ENCODE results near the gene AAK1. TPM values are rescaled to one million over a fixed set of nuclear protein-coding genes. Genes with fewer than 3 reads are reported as not detected.
A peak's percentile ranks its signal among the peaks of the same experiment; 100 is the strongest.

AAK1 gene
- total RNA-seq, 3 donors from 2014 or later = 37.9 to 54.0 (median 44.9) TPM

DNA sequence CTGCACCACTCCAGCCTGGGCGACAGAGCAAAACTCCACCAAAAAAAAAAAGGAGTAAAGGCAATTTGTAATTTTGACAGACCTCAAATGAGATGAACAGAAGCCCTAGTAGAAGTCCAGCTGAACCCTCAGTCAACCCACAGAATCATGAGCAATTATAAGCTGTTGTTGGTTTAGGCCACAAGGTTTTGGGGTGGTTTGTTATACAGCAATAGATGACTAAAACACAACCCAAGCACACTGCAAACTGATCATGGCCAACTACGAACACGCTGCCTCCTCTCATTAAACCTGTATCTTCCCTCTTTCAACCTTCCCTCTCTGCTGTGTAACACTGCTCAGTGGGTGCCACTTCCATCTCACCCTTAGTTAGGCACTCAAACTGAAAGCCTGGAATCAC, 22.1 kb downstream of the AAK1 start:
- intact Hi-C loops (cut with DNase I; ENCODE audit: low total_unique reads) = no loop called here
- H3K4me3 ChIP-seq = no peak overlapping the region
- TF ChIP-seq POLR2AphosphoS5 (IDR thresholded peaks at IDR 0.05) (no peak), POLR2A (IDR thresholded peaks at IDR 0.05) (no peak)
- TF ChIP-seq, protein P1, sequence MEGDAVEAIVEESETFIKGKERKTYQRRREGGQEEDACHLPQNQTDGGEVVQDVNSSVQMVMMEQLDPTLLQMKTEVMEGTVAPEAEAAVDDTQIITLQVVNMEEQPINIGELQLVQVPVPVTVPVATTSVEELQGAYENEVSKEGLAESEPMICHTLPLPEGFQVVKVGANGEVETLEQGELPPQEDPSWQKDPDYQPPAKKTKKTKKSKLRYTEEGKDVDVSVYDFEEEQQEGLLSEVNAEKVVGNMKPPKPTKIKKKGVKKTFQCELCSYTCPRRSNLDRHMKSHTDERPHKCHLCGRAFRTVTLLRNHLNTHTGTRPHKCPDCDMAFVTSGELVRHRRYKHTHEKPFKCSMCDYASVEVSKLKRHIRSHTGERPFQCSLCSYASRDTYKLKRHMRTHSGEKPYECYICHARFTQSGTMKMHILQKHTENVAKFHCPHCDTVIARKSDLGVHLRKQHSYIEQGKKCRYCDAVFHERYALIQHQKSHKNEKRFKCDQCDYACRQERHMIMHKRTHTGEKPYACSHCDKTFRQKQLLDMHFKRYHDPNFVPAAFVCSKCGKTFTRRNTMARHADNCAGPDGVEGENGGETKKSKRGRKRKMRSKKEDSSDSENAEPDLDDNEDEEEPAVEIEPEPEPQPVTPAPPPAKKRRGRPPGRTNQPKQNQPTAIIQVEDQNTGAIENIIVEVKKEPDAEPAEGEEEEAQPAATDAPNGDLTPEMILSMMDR (IDR thresholded peaks at IDR 0.05) = no peak
- H3K4me1 ChIP-seq = peaks cover 0 to 6% of the 10 kb centered on the region in 2 donors
- no peak overlapping the region for H3K27ac ChIP-seq
- no peaks in the 10 kb centered on the region for H3K36me3 ChIP-seq
- no peaks in the 10 kb centered on the region for H3K9me3 ChIP-seq
- DNase-seq (ENCODE audit: low spot score in 2 of 2) = no peak
- H3K27me3 ChIP-seq = no peaks in the 10 kb centered on the region

DNA sequence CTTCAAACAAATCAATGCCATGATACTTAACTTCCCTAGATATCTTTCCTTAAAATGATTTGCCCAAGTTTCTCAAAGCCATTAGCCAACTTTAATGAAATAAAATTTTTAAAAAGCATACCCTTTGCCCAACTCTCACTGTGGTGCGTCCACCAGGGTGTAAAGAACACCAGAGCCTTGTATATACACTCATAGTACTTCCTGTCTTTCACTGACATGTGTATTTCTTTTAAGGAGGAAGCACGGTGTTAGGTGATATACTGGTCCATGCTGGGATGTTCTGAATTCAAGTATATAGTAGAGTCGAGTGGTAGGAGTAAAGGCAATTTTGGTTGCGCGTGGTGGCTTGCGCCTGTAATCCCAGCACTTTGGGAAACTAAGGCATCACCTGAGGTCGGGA, 22.7 kb downstream of the AAK1 start:
- Histone ChIP-seq H3K27me3 (no peaks in the 10 kb centered on the region), H3K4me1 (peaks cover 0 to 6% of the 10 kb centered on the region in 2 donors), H3K27ac (no peak overlapping the region), H3K9me3 (no peaks in the 10 kb centered on the region), H3K4me3 (no peak overlapping the region), H3K36me3 (no peaks in the 10 kb centered on the region)
- intact Hi-C loops (cut with DNase I; ENCODE audit: low total_unique reads) = no loop called here
- DNase-seq (ENCODE audit: low spot score in 2 of 2) = no peak
- TF ChIP-seq POLR2A (IDR thresholded peaks at IDR 0.05) (no peak), POLR2AphosphoS5 (IDR thresholded peaks at IDR 0.05) (no peak)
- TF ChIP-seq, protein P1 (IDR thresholded peaks at IDR 0.05) = no peak

DNA sequence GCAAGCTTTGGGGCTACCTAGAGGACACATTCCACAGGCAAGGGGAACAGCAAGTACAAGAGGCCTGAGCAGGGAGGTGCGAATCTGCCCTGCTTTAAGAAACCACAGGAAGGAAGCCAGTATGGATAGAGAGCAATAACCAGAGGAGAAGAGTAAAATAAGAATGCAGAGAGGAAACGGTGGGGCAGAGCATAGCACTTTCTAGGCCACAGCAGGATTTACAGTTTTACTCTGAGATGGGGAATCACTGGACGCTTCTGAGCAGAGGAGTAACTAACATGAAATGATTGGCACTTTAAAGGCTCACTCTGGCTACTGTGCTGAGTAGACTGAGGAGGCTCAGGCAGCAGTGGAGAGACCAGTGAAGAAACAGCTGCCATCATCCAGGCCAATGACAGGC, 23.8 kb downstream of the AAK1 start:
- Histone ChIP-seq H3K27me3 (no peaks in the 10 kb centered on the region), H3K4me3 (no peak overlapping the region), H3K4me1 (peaks cover 0 to 6% of the 10 kb centered on the region in 2 donors), H3K27ac (no peak overlapping the region), H3K36me3 (no peaks in the 10 kb centered on the region), H3K9me3 (no peaks in the 10 kb centered on the region)
- TF ChIP-seq, protein P1 (IDR thresholded peaks at IDR 0.05) = no peak
- TF ChIP-seq POLR2AphosphoS5 (IDR thresholded peaks at IDR 0.05) (no peak), POLR2A (IDR thresholded peaks at IDR 0.05) (no peak)
- DNase-seq (ENCODE audit: low spot score in 2 of 2) = no peak
- intact Hi-C loops (cut with DNase I; ENCODE audit: low total_unique reads) = no loop called here

DNA sequence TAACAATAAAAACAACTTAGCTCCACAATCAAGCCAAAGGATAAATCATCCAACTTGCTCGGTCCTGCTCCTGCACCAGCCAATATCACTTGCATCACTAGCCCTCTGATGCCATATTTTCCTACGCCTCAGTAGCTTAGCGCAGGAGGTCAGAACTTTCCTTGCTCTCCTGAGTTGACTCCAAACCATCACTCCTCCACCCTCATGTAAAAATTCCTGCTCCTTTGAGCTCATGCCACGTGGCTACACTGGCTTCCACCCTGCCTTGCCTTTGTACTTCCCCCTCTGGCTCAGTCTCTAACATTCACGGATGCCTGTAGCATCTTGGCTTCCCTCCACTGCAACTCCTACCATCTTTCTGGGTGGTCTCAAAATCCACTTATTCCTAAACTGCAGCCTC, 25.2 kb downstream of the AAK1 start:
- no peak for DNase-seq (ENCODE audit: low spot score in 2 of 2)
- no peaks in the 10 kb centered on the region for H3K36me3 ChIP-seq
- H3K4me3 ChIP-seq = no peak overlapping the region
- TF ChIP-seq, protein P1 (IDR thresholded peaks at IDR 0.05) = no peak
- no peak for TF ChIP-seq POLR2A (IDR thresholded peaks at IDR 0.05)
- TF ChIP-seq POLR2AphosphoS5 (IDR thresholded peaks at IDR 0.05) = peak in 2 of 3 donors; percentile 34 to 50
- peaks cover 0 to 6% of the 10 kb centered on the region in 2 donors for H3K4me1 ChIP-seq
- intact Hi-C loops (cut with DNase I; ENCODE audit: low total_unique reads) = no loop called here
- H3K9me3 ChIP-seq = no peaks in the 10 kb centered on the region
- H3K27ac ChIP-seq = no peak overlapping the region
- H3K27me3 ChIP-seq = no peaks in the 10 kb centered on the region

DNA sequence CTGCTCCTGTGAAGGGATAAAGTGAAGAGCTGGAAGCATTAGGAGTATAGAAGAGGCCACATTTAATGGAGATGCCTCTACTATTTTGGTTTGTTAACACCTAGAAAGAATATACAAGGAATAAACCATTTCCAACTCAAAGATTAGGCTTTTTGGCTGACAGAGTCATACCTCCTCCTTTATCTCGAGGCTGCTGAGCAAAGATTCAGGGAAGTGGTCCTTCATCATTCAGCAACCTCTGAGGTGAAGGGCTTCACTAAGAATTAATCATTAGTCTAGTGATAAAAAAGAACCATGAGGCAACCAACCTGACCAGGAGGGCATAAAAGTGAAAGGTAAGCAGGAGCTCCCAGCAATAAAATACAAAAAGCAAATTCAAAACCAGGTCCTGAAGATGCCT, 25.8 kb downstream of the AAK1 start:
- H3K27me3 ChIP-seq = no peaks in the 10 kb centered on the region
- H3K36me3 ChIP-seq = no peaks in the 10 kb centered on the region
- no peak overlapping the region for H3K27ac ChIP-seq
- intact Hi-C loops (cut with DNase I; ENCODE audit: low total_unique reads) = no loop called here
- no peak overlapping the region for H3K4me3 ChIP-seq
- no peak for DNase-seq (ENCODE audit: low spot score in 2 of 2)
- peaks cover 0 to 6% of the 10 kb centered on the region in 2 donors for H3K4me1 ChIP-seq
- TF ChIP-seq, protein P1 (IDR thresholded peaks at IDR 0.05) = no peak
- no peak for TF ChIP-seq POLR2AphosphoS5 (IDR thresholded peaks at IDR 0.05)
- TF ChIP-seq POLR2A (IDR thresholded peaks at IDR 0.05) = no peak
- H3K9me3 ChIP-seq = no peaks in the 10 kb centered on the region

All from breast epithelium (tissue), 4 donors.